Measurements from ENCODE around the gene ETS1.
A peak's percentile ranks its signal among the peaks of the same experiment; 100 is the strongest.

Gene ETS1

DNA sequence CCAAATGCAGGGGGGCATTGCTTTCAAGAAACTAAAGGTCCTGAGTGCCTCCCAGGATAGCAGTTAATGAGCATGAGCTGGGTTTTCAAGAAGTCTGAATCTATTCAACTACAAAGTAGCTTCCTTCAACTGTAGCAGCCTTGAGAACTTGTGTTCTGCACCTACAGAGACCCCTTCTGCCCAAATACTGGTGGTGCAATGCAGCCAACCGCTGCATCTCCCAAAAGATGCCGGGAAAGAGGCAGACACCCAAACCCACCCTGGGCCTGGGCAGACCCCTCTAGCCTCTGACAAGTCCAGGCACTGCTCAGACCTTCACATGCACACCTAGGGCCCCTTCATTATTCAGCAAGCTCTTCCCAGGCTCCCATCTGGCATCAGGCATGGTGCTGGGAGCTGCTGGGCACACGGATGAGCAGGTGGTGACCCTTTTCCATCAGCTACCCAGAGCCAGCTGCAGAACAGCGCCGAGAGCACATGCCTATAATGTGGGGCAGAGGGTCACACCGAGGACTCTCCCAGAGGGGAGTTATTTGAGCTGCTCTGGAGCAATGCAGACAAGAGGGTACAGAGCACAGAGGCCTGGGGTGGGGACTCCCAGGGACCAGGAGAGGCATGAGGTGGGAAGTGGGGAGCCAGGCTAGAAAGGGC is 44.9 kb upstream of the ETS1 start:
- TF ChIP-seq, protein P1, sequence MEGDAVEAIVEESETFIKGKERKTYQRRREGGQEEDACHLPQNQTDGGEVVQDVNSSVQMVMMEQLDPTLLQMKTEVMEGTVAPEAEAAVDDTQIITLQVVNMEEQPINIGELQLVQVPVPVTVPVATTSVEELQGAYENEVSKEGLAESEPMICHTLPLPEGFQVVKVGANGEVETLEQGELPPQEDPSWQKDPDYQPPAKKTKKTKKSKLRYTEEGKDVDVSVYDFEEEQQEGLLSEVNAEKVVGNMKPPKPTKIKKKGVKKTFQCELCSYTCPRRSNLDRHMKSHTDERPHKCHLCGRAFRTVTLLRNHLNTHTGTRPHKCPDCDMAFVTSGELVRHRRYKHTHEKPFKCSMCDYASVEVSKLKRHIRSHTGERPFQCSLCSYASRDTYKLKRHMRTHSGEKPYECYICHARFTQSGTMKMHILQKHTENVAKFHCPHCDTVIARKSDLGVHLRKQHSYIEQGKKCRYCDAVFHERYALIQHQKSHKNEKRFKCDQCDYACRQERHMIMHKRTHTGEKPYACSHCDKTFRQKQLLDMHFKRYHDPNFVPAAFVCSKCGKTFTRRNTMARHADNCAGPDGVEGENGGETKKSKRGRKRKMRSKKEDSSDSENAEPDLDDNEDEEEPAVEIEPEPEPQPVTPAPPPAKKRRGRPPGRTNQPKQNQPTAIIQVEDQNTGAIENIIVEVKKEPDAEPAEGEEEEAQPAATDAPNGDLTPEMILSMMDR (IDR thresholded peaks at IDR 0.05; ENCODE audit: borderline replicate concordance, extremely low read depth, low read length, poor library complexity, severe bottlenecking): peak; percentile 86
- no peak for TF ChIP-seq EZH2 (IDR thresholded peaks at IDR 0.05; ENCODE audit: borderline replicate concordance, low read depth, low read length, severe bottlenecking)
- ATAC-seq (ENCODE audit: insufficient read depth, low read depth): peak; percentile 72
- H3K27me3 ChIP-seq (ENCODE audit: insufficient read depth, low read length, poor library complexity): no peaks in the 10 kb centered on the region
- H3K9ac ChIP-seq (ENCODE audit: low read depth, low read length): no peak overlapping the region
- DNase-seq: peak; percentile 63
- H3K36me3 ChIP-seq (ENCODE audit: insufficient read depth, low read length): no peaks in the 10 kb centered on the region
- no peaks in the 10 kb centered on the region for H4K20me1 ChIP-seq (ENCODE audit: insufficient read depth, low read length)
- no peak overlapping the region for H3K27ac ChIP-seq (ENCODE audit: low read length)
- no peaks in the 10 kb centered on the region for H3K79me2 ChIP-seq (ENCODE audit: insufficient read depth, low read length)
- H3K4me1 ChIP-seq (ENCODE audit: insufficient read depth, low read length): peaks cover 34% of the 10 kb centered on the region
- H2AFZ ChIP-seq (ENCODE audit: low read depth, low read length): no peak overlapping the region
- no peak overlapping the region for H3K4me2 ChIP-seq (ENCODE audit: insufficient read depth, low read length)
- H3K4me3 ChIP-seq (ENCODE audit: low read depth in 1 of 2, low read length in 2 of 2): no peak overlapping the region
- H3K9me3 ChIP-seq (ENCODE audit: insufficient read depth, low read length, severe bottlenecking): no peaks in the 10 kb centered on the region

DNA sequence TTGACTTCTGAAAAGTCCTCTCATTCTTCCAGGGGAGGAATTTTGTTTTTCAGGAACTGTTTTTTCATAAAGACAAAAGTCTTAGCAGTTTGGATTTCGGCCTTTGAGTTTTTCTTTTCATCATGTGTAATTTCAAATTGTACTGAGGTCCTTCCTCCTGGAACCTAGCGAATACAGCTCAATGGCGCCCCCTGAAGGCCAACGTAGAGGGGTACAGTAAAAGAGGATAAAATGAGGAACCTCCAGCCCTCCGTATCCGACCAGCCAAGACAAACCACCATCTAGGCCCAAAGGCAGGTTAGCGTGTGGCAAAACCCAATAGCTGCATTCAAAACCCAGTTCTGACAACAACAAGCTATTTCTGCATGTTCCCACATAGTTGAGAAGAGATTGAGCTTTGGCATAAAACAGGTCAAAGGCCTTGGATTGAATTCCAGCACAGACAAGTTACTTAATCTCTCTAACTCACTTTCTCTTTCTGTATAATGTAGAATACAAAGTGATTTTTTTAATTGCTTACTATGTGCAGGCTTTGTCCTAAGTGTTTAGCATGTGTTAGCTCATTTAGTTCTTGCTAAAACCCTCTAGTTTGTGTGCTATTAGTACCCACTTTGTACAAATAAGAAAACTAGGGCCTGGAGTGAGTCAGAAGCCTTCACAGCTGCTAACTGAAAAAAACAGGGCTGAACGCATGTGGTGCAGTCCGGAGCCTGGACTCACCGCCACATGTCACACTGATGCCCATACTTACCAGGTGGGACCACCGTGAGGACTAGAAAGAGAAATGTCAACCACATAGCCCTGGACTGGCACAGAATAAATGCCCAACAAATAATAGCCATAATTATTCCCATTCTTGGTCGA is 43.2 kb upstream of the ETS1 start:
- peaks cover 39% of the 10 kb centered on the region for H3K4me1 ChIP-seq (ENCODE audit: insufficient read depth, low read length)
- H2AFZ ChIP-seq (ENCODE audit: low read depth, low read length): peak overlapping the region; percentile 64
- H3K27me3 ChIP-seq (ENCODE audit: insufficient read depth, low read length, poor library complexity): no peaks in the 10 kb centered on the region
- peak overlapping the region; percentile 58 for H3K27ac ChIP-seq (ENCODE audit: low read length)
- no peaks in the 10 kb centered on the region for H4K20me1 ChIP-seq (ENCODE audit: insufficient read depth, low read length)
- H3K36me3 ChIP-seq (ENCODE audit: insufficient read depth, low read length): no peaks in the 10 kb centered on the region
- H3K4me3 ChIP-seq (ENCODE audit: low read depth in 1 of 2, low read length in 2 of 2): no peak overlapping the region
- peak overlapping the region; percentile 19; the same call in 1 of the 2 replicates for H3K9ac ChIP-seq (ENCODE audit: low read depth, low read length)
- no peaks in the 10 kb centered on the region for H3K9me3 ChIP-seq (ENCODE audit: insufficient read depth, low read length, severe bottlenecking)
- TF ChIP-seq EZH2 (IDR thresholded peaks at IDR 0.05; ENCODE audit: borderline replicate concordance, low read depth, low read length, severe bottlenecking): no peak
- TF ChIP-seq, protein P1 (IDR thresholded peaks at IDR 0.05; ENCODE audit: borderline replicate concordance, extremely low read depth, low read length, poor library complexity, severe bottlenecking): peak; percentile 95
- DNase-seq (peak; percentile 87), ATAC-seq (ENCODE audit: insufficient read depth, low read depth) (peak; percentile 91)
- peak overlapping the region; percentile 24; the same call in 1 of the 2 replicates for H3K4me2 ChIP-seq (ENCODE audit: insufficient read depth, low read length)
- H3K79me2 ChIP-seq (ENCODE audit: insufficient read depth, low read length): no peaks in the 10 kb centered on the region

DNA sequence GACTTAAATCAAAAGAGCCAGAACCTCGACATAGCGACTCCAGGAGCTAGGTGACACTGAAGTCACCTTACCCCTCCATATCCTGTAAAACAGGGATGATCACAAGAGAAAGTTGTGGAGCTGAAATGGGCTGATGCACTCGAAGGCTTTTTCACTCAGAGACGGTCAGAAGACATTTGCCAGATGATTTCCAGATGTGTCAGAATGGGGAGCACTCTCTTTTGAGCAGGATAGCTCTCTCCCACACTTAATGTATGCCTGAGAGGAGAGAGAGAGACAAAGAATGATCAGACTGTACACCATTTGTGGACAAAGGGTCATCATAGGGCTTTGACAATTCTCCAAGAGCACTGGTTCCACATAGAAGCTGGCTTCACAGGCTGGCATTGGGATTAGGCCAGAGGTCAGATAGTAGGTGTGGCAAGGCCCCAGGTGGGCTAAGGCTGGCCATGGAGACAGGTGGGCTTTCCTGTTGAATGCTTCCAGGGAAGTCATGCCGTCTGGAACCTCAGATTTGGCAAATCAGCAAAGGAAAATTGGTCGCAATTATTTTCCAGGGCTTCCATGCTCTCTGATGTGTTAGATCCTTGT is 42.3 kb upstream of the ETS1 start:
- Histone ChIP-seq H3K4me1 (ENCODE audit: insufficient read depth, low read length) (peaks cover 49% of the 10 kb centered on the region), H2AFZ (ENCODE audit: low read depth, low read length) (peak overlapping the region; percentile 3; the same call in 1 of the 2 replicates), H3K9ac (ENCODE audit: low read depth, low read length) (no peak overlapping the region), H3K79me2 (ENCODE audit: insufficient read depth, low read length) (no peaks in the 10 kb centered on the region), H3K4me2 (ENCODE audit: insufficient read depth, low read length) (no peak overlapping the region), H3K9me3 (ENCODE audit: insufficient read depth, low read length, severe bottlenecking) (no peaks in the 10 kb centered on the region), H3K27me3 (ENCODE audit: insufficient read depth, low read length, poor library complexity) (no peaks in the 10 kb centered on the region), H4K20me1 (ENCODE audit: insufficient read depth, low read length) (no peaks in the 10 kb centered on the region), H3K36me3 (ENCODE audit: insufficient read depth, low read length) (no peaks in the 10 kb centered on the region), H3K27ac (ENCODE audit: low read length) (peak overlapping the region; percentile 58), H3K4me3 (ENCODE audit: low read depth in 1 of 2, low read length in 2 of 2) (no peak overlapping the region)
- no peak for ATAC-seq (ENCODE audit: insufficient read depth, low read depth)
- no peak for DNase-seq
- TF ChIP-seq, protein P1 (IDR thresholded peaks at IDR 0.05; ENCODE audit: borderline replicate concordance, extremely low read depth, low read length, poor library complexity, severe bottlenecking): no peak
- no peak for TF ChIP-seq EZH2 (IDR thresholded peaks at IDR 0.05; ENCODE audit: borderline replicate concordance, low read depth, low read length, severe bottlenecking)

Measured in DND-41 (cell line).